IPS DF 4.7 (cell line): ENCODE data around the gene HYAL4.
A peak's percentile ranks its signal among the peaks of the same experiment; 100 is the strongest.
"Not testable (repeated sequence)": the region's sequence is repeated elsewhere in the genome, so short reads cannot be mapped to it uniquely, and the experiment has no call there.

Experiments used
- DNase-seq: peaks from one replicate; pipeline ENCODE4 v3.0.0-alpha.2; 2013; ENCODE audit warnings: low spot score; ENCODE audit errors: extremely low read depth

The HYAL4 gene, protein sequence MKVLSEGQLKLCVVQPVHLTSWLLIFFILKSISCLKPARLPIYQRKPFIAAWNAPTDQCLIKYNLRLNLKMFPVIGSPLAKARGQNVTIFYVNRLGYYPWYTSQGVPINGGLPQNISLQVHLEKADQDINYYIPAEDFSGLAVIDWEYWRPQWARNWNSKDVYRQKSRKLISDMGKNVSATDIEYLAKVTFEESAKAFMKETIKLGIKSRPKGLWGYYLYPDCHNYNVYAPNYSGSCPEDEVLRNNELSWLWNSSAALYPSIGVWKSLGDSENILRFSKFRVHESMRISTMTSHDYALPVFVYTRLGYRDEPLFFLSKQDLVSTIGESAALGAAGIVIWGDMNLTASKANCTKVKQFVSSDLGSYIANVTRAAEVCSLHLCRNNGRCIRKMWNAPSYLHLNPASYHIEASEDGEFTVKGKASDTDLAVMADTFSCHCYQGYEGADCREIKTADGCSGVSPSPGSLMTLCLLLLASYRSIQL

DNA sequence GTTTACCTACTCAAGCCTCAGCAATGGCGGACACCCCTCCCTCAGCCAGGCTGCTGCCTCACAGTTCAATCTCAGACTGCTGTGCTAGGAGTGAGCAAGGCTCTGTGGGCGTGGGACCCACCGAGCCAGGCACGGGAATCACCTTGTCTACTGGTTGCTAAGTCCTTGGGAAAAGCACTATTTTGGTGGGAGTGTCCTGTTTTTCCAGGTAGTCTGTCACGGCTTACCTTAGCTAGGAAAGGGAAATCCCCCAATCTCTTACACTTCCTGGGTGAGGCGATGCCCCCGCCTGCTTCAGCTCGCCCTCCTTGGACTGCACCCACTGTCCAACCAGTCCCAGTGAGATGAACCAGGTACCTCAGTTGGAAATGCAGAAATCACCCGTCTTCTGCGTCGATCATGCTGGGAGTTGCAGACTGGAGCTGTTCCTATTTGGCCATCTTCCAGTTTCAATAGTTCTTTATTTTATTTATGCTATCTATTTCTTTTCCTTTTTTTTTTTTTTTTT is at the start of gene HYAL4:
Gene HYAL4 (plus strand): TSS at position 458 of the 508 bp plus-strand sequence. CDS start 23,105 bp downstream, outside the sequence.
- DNase-seq = no peak

DNA sequence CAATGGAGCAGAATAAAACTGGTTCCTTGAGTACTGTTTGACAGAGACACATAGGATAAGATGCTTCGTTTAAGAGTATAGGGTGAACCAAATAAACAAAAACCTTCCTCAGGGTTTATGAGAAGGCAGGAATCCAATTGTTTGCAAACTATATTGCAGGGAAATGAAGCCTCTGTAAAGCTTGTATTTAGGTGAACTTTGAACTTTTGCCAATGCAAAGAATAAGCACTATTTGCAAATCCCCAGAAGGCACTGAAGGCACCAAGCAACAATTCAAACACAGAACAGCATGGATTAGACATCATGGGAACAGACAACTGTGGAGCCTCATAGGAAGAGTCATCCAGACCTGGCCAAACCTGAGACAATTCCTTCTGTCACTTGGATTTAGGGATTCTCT is 49.1 kb upstream of the HYAL4 start:
- no peak for DNase-seq

DNA sequence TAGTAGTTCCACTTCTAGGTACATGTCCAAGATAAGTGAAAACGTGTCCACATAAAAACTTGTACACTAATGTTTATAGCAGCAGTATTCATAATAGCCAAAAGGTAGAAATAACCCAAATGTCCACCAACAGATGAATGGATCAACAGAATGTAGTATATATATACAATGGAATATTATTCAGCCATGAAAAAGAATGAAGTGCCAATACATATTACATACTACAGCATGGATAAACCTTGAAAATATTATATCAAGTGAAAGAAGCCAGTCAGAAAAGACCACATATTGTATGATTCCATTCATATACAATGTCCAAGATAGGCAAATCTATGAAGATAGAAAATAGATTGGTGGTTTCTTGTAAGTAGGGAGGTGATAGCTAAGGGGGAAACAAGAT is 48.4 kb upstream of the HYAL4 start:
- DNase-seq = no peak

DNA sequence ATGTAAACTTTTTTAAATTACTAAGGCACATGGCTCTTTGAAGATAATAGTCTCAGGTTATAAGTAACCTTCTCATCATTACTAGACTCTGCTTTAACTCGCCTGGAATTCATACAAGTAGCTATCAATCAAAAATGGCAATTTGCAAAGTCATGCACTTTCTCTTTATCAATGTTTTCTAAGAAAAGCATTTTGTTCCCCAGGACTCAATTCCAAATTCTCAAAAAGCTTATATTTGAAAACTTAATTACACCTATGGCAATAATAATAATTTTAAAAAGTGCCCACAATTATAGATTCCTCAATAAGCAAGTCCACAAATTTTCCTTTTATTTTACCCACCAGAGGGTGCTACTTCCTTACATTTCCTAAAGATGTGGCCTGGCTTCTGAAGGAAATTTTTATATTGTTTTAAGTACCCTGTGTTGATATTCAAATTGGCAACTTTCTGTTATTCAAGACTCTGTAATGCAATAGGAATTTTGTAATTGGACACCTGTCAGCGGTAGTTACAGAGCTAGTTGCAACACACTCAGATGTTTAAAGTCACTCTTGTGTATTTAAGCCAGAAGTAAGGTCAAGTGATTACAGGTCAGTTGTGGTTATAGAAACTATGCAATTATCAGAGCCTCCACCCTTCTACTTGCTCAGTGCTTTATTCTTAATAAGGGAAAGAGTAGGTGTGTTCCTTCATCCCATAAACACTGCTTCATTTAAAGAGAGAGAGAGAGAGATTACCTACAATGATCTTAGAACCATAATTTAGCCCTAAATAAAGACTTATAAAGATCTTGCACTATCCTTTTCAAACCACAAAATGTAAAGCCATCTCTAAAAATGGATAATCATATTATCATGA is 47.1 kb upstream of the HYAL4 start:
- peak; percentile 53 for DNase-seq

DNA sequence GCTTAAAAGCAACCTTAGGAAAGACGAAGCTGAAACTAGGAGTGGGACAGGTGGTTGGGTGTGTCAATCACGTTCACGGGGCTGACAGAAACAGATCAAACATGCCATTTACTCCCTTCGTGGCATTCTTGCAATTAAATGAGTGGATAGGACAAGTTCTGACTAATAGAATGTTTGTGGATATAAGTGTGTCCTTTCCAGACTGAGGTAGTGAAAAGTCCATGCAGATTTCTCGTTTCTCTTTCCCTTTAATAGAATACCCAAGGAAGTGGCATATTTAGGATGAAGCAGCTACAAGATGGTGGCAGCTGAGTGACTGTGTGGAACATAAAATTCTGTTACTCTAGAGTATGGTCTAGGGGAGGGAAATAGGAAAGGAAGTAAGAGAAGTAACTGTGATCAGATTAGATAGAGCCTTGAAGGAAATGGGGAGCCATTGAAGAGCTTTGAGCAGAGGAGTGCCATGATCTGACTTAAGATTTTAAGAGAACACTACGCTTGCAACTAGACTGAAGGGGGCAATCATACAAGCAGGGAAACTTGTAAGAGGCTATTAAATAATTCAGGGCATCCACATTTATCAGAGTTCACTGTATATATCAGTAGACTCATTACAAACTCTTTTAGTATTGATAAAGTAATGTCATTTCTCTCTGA is 46.3 kb upstream of the HYAL4 start:
- no peak for DNase-seq

DNA sequence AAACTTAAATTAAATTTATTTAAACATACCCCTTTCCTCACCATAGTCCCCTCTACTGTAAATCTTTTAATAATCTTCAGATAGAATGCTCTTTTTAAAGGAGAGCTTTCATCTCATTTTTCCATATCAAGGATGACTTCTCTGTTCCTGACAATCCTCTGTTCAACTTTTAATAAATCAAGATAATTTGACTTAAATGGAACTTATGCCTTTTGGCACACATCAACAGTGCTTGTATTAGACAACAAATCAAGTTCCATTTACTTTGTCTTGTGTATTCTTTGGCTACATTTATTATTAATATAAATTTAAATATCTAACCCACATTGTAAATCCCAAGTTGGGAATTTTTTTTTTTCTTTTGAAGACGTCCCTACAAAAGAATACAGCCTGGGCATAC is 42.7 kb upstream of the HYAL4 start:
- no peak for DNase-seq

DNA sequence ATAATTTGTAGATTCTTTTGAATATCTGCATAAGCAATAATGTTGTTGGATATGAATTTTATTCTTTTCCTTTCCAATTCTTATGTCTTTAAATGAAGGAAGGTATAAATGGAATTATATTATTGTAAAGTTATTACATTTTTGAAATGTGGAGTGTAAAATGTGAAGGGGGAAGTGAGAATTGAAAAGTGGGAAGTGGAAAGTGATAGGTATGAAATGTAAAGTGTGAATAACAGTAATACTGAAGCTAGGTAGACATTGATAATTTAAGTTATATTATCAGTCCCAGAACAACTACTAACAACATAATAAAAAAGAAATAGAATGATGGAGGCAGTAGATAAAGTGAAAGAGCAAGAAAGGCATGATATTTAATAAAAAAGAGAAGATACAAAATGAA is 39.7 kb upstream of the HYAL4 start:
- no peak for DNase-seq

DNA sequence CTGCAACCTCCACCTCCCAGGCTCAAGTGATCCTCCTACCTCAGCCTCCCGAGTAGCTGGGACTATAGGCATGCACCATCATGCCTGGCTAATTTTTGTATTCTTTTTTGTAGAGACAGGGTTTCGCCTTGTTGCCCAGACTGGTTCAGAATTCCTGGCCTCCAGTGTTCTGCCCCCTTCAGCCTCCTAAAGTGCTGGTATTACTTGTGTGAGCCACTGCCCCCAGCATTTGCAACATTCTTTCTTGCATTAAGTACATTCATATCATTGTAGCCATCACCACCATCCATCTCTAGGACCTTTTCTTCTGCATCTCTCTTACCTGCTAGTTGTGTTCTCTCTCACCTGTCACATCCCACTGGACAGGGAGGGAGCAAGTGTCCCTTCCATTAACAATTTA is 35.5 kb upstream of the HYAL4 start:
- no peak for DNase-seq

DNA sequence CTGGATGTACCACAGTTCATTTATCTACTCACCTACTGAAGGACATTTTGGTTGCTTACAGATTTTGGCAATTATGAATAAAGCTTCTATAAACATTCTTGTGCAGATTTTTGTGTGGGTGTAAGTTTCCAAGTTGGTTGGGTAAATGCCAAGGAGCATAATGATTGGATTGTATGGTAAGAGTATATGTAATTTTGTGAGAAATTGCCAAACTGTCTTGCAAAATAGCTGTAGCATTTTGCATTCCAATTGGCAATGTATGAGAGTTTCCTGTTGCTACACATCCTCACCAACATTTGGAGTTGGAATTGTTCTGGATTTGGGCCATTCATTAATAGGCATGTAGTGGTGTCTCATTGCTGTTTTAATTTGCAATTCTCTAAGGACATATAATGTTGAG is 33.9 kb upstream of the HYAL4 start:
- DNase-seq = no peak

DNA sequence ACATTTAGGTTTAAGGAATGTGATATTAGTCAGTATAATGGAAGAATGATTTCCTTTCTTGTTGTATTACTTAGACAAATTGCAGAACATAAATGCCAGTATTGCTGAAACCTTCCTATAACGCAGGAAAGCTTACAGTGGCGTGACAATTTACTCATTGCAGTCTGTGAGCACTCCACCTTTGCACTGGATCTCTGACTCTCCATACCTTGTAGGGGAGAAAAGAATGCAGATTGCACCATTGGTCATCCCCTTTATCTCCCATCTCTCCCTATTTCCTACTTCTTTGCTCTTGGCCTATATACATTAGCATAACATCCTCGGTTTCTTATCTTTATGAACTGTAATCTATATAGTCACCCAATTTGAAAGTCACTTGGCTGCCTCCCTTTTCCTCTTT is 28.1 kb upstream of the HYAL4 start:
- DNase-seq = no peak

DNA sequence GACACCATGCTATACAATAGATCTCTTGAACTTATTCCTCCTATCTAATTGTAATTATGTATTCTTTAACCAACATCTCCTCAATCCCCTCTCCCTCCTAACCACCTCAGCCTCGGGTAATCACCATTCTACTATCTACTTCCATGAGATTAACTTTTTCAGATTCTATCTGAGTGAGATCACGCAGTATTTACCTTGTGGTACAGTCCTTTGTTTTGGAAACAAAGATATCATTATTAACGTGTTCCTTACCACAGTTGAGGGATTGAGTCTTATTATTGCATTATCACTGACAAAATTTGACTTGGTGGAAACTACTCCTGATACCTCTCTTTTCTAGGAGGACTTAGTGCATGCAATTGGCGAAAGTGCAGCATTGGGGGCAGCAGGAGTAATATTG is 26.0 kb upstream of the HYAL4 start:
- no peak for DNase-seq

DNA sequence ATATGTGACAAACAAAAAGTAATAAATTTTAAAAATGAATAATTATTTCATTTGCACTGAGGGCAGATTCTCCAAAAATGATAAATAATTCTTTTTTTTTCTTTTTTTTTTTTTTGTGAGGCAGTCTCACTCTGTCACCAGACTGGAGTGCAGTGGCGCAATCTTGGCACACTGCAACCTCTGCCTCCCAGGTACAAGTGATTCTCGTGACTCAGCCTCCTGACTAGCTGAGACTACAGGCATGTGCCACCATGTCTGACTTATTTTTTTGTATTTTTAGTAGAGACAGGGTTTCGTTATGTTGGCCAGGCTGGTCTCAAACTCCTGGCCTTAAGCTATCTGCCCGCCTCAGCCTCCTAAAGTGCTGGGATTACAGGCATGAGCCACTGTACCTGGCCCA is 25.2 kb upstream of the HYAL4 start:
- not testable (repeated sequence) for DNase-seq

DNA sequence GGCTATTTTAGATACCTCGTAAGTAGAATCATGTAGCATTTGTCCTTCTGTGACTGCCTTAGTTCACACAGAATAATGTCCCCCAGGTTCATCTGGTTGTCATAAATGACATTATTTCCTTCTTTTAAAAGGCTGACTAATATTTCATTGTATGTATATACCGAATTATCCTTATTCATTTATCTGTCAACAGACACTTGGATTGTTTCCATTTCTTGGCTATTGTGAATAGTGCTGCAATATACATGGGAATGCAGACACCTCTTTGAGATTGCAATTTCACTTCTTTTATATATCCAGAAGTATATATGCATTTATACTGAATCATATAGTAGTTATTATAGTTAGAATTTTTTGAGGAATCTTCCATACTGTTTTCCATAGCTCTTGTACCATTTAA is 24.1 kb upstream of the HYAL4 start:
- no peak for DNase-seq

DNA sequence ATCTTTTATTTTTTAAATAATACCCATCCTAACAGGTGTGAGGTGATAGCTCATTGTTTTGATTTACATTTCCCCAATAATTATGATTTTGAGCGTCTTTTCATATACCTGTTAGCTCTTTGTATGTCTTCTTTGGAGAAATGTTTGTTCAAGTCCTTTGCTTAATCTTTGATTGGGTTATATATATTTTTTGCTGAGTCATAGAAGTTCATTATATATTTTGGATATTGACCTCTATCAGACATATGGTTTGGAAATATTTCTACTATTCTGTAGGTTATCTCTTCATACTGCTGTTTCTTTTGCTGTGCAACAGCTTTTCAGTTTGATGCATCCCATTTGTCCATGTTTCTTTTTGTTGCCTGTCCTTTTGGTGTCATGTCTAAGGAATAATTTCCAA is 23.6 kb upstream of the HYAL4 start:
- no peak for DNase-seq

DNA sequence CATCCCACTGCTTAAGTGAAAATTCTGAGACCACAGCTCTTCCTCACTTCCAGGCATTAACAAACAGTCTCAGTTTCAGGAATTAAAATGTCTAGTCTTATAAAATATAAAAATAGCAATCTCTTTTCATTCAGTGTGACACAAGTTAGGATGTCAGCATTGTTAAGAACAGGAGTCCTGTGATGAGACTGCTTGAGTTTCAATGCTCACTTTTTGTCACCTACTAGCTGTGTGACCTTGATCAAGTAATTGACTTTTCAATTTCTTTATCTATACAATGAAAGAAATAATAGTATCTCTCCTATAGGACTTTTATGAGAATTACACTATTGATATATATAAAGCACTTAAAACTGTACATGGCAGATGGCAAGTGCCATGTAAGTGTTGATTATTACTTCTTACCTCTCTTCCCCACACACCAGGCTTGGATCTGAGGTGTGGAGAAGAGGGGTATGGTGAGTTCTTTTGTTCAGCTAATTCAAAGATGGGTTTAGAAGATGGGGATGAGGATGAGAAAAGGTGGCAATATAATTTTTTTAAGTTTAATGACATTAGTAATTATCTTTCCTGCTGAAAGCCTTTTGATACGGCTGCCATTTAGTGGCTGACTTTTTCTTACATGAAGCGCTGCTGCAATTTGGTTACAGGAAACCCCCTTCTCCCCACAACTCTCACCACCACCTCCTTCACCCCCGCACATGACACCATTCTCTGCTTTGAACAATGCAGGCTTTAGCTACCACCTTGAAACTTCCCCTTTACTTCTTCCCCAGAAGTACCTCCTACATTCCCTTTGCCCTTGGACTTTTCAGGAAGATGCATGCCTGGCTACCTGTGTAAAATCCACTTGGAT is 20.8 kb upstream of the HYAL4 start:
- DNase-seq = no peak

DNA sequence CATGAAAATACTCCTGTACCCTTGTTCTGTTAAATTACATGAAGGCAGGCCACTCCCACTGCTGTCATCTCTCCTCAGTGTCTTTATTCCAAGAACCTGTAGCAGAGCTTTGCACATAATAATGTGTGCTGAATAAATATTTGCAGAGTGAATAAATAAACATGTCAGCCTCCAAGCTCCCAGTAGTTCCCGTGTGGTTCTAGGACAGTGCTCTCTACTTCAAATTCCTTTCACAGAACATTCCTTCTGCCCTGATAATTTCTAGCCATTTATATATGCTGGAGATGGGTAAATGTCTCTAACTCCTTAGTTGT is 20.3 kb upstream of the HYAL4 start:
- no peak for DNase-seq

DNA sequence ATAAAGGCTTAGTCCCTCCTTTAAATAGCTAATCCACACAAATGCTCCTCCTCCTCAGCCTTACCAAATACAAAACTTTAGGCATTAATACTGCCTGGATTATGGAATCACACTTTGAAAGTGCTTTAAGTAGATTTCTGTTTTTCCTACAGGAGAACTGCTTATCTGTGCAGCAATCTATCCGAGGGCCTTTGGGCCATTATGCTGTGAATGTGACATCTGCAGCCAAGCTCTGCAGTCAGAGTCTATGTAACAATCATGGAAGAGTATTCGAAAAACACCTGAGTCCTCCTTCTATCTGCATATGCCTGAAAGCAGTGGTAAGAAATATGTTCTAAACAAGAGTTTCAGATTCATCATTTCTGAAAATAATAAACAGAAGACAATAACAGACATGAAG is 16.2 kb upstream of the HYAL4 start:
- DNase-seq = no peak

DNA sequence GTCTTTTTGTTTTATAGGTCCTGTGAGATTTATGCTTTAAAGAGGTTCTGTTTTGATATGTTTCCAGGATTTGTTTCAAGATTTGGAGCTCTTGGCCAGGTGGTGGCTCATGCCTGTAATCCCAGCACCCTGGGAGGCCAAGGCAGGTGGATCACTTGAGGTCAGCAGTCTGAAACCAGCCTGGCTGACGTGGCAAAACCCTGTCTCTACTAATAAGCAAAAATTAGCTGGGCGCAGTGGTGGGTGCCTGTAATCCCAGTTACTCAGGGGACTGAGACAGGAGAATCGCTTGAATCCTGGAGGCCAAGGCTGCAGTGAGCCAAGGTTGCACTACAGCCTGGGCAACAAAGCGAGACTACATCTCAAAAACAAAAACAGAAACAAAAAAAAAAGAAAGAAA is 8.3 kb upstream of the HYAL4 start:
- no peak for DNase-seq

DNA sequence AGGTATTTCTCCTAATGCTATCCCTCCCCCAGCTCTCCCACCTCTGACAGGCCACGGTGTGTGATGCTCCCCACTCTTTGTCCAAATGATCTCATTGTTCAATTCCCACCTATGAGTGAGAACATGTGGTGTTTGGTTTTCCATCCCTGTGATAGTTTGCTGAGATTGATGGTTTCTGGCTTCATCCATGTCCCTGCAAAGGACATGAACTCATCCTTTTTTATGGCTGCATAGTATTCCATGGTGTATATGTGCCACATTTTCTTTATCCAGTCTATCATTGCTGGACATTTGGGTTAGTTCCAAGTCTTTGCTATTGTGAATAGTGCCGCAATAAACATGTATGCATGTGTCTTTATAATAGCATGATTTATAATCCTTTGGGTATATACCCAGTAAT is 5.9 kb upstream of the HYAL4 start:
- DNase-seq = not testable (repeated sequence)

DNA sequence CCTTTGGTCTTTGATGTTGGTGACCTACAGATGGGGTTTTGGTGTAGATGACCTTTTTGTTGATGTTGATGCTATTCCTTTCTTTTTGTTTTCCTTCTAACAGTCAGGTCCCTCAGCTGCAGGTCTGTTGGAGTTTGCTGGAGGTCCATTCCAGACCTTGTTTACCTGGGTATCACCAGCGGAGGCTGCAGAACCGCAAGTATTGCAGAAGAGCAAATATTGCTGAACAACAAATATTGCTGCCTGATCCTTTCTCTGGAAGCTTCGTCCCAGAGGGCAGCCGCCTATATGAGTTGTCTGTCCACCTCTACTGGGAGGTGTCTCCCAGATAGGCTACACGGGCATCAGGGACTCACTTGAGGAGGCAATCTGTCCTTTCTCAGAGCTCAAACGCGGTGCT is 827 bp upstream of the HYAL4 start:
- DNase-seq = not testable (repeated sequence)

DNA sequence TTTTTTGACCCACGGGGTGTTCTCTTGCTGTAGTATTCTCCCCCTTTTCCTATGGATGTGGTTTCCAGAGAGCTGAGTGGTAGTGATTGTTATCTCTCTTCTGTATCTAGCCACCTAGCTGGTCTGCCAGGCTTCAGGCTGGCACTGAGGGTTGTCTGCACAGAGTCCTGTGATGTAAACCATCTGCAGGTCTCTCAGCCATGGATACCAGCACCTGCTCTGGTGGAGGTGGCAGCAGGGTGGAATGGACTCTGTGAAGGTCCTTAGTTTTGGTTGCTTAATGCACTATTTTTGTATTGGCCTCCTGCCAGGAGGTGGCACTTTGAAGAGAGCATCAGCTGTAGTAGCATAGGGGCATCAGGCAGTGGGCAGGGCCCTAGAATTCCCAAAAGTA is 851 bp downstream of the HYAL4 start:
- no peak for DNase-seq
